H1 (cell line): ENCODE data around the gene PRRT2. TPM values are rescaled to one million over a fixed set of nuclear protein-coding genes. Genes with fewer than 3 reads are reported as not detected.

Experiments
- CTCF ChIA-PET: fragments of 300-600 bp; sonication (Branson Sonifier 250); formaldehyde crosslinking; loops from one replicate; lab custom pipeline; 2021; ENCODE audit not compliant: partially characterized antibody; lab: Charles Lee
- POLR2A ChIA-PET: fragments of 300-600 bp; sonication (Branson Sonifier 250); formaldehyde crosslinking; loops from one replicate; lab custom pipeline; 2021; ENCODE audit warnings: inconsistent platforms; ENCODE audit not compliant: partially characterized antibody; lab: Charles Lee
- DNase-seq, 2 experiments: peaks; one replicate each; pipeline versions ENCODE4 v3.0.0 to v3.0.0-alpha.2; 2010 to 2022; ENCODE audit warnings: low spot score in 2 of 2, low read depth in 1 of 2, mixed read lengths in 1 of 2
- FAIRE-seq: peaks from 2 replicates; lab custom pipeline; 2011; peaks lifted over from hg19 to GRCh38; lab: Jason Lieb, UNC
- H2AFZ ChIP-seq: 2 replicates; pipeline ENCODE4 v1.8.1; 2012; ENCODE audit warnings: low read length, inconsistent platforms
- H2AK5ac ChIP-seq: 2 replicates; pipeline ENCODE4 v1.6.1; 2013; ENCODE audit warnings: low read depth, low read length
- H2BK120ac ChIP-seq: replicated peaks from 2 replicates; pipeline ENCODE3; 2013; ENCODE audit warnings: low read depth, low read length, inconsistent platforms
- H2BK12ac ChIP-seq: 2 replicates; pipeline ENCODE4 v1.6.1; 2013; ENCODE audit warnings: low read depth, low read length
- H2BK15ac ChIP-seq: 2 replicates; pipeline ENCODE4 v1.6.1; 2013; ENCODE audit warnings: low read length
- H2BK20ac ChIP-seq: 2 replicates; pipeline ENCODE4 v1.6.1; 2013; ENCODE audit warnings: low read length
- H2BK5ac ChIP-seq: 2 replicates; pipeline ENCODE4 v1.6.1; 2013; ENCODE audit warnings: low read depth, low read length
- H3K14ac ChIP-seq: 2 replicates; pipeline ENCODE4 v1.6.1; 2013; ENCODE audit warnings: inconsistent platforms; ENCODE audit not compliant: insufficient read length
- H3K18ac ChIP-seq: 2 replicates; pipeline ENCODE4 v1.6.1; 2013; ENCODE audit warnings: low read length; ENCODE audit errors: extremely low read depth
- H3K23ac ChIP-seq: 2 replicates; pipeline ENCODE4 v1.6.1; 2013; ENCODE audit warnings: inconsistent platforms; ENCODE audit not compliant: insufficient read length
- H3K23me2 ChIP-seq: 2 replicates; pipeline ENCODE4 v1.6.1; 2013; ENCODE audit warnings: low read depth, low read length
- H3K27ac ChIP-seq: 2 replicates; pipeline ENCODE4 v1.6.1; 2011; ENCODE audit warnings: low read depth, low read length, inconsistent platforms
- H3K27me3 ChIP-seq, 4 experiments: replicated peaks in 1 of 4; 1 replicate in 1 of 4; 2 replicates in 3 of 4; pipeline versions ENCODE4 v1.6.1 to v1.8.1; 2011 to 2013; ENCODE audit warnings: low read length in 3 of 4, mild to moderate bottlenecking in 3 of 4, inconsistent platforms in 2 of 4, mixed read lengths in 2 of 4, moderate library complexity in 1 of 4; ENCODE audit not compliant: control insufficient read depth in 3 of 4, insufficient read depth in 3 of 4; ENCODE audit errors: extremely low read depth in 1 of 4
- H3K36me3 ChIP-seq, 4 experiments: 2 replicates each; pipeline versions ENCODE4 v1.6.1 to v1.8.1; 2011 to 2013; ENCODE audit warnings: mild to moderate bottlenecking in 4 of 4, low read length in 3 of 4, moderate library complexity in 2 of 4, control low read depth in 1 of 4, inconsistent platforms in 1 of 4; ENCODE audit not compliant: insufficient read depth in 4 of 4, control insufficient read depth in 2 of 4
- H3K4ac ChIP-seq: replicated peaks from 2 replicates; pipeline ENCODE3; 2013; ENCODE audit warnings: low read length, low read depth, mixed read lengths, inconsistent platforms; ENCODE audit not compliant: insufficient read length
- H3K4me1 ChIP-seq, 4 experiments: replicated peaks in 1 of 4; 1 replicate in 1 of 4; 2 replicates in 3 of 4; pipeline versions ENCODE4 v1.6.1 to v1.8.1; 2011 to 2013; ENCODE audit warnings: low read length in 3 of 4, inconsistent platforms in 2 of 4, mixed read lengths in 1 of 4; ENCODE audit not compliant: insufficient read depth in 4 of 4, control insufficient read depth in 3 of 4
- H3K4me2 ChIP-seq, 2 experiments: 2 replicates each; pipeline versions ENCODE4 v1.6.1 to v1.8.1; 2011 to 2013; ENCODE audit warnings: low read depth in 2 of 2, low read length in 2 of 2, control low read depth in 1 of 2, inconsistent platforms in 1 of 2, mild to moderate bottlenecking in 1 of 2; ENCODE audit not compliant: insufficient read depth in 1 of 2
- H3K4me3 ChIP-seq, 4 experiments: fragments of 200-600, 300-600 bp in 1 of 4; sonication (generic), shearing (Covaris generic), sonication (Bioruptor Twin) in 1 of 4; 2 replicates each; pipeline versions ENCODE4 v1.5.1 to v1.8.1; 2011 to 2016; ENCODE audit warnings: low read length in 4 of 4, low read depth in 3 of 4, control low read depth in 2 of 4, inconsistent platforms in 2 of 4, mild to moderate bottlenecking in 2 of 4, mixed read lengths in 1 of 4, moderate library complexity in 1 of 4; ENCODE audit not compliant: insufficient read depth in 2 of 4; ENCODE audit errors: extremely low read depth in 1 of 4
- H3K56ac ChIP-seq: replicated peaks from 2 replicates; pipeline ENCODE3; 2013; ENCODE audit warnings: low read depth, mild to moderate bottlenecking, mixed read lengths, low read length, inconsistent platforms; ENCODE audit not compliant: insufficient read length
- H3K79me1 ChIP-seq: 2 replicates; pipeline ENCODE4 v1.6.1; 2013; ENCODE audit warnings: low read depth, low read length, control low read depth
- H3K79me2 ChIP-seq, 2 experiments: 2 replicates each; pipeline versions ENCODE4 v1.6.1 to v1.8.1; 2012 to 2013; ENCODE audit warnings: low read length in 2 of 2, mild to moderate bottlenecking in 2 of 2, inconsistent platforms in 1 of 2; ENCODE audit not compliant: insufficient read depth in 2 of 2, control insufficient read depth in 1 of 2
- H3K9ac ChIP-seq, 4 experiments: replicated peaks in 1 of 4; 1 replicate in 1 of 4; 2 replicates in 3 of 4; pipeline versions ENCODE4 v1.6.1 to v1.8.1; 2011 to 2013; ENCODE audit warnings: low read depth in 3 of 4, low read length in 3 of 4, control low read depth in 2 of 4, mild to moderate bottlenecking in 2 of 4, moderate library complexity in 2 of 4, inconsistent platforms in 1 of 4; ENCODE audit errors: extremely low read depth in 1 of 4
- H3K9me3 ChIP-seq, 2 experiments: 2 replicates each; pipeline versions ENCODE4 v1.6.1 to v1.8.1; 2012 to 2013; ENCODE audit warnings: mild to moderate bottlenecking in 2 of 2, moderate library complexity in 2 of 2, control low read depth in 1 of 2, inconsistent platforms in 1 of 2, low read depth in 1 of 2, low read length in 1 of 2, mixed read lengths in 1 of 2; ENCODE audit not compliant: insufficient read depth in 2 of 2
- H4K20me1 ChIP-seq, 2 experiments: replicated peaks in 1 of 2; 2 replicates each; pipeline versions ENCODE3 to v1.8.1; 2011 to 2013; ENCODE audit warnings: inconsistent platforms in 2 of 2, low read length in 2 of 2, mild to moderate bottlenecking in 1 of 2; ENCODE audit not compliant: insufficient read depth in 2 of 2, control insufficient read depth in 1 of 2
- H4K5ac ChIP-seq: 2 replicates; pipeline ENCODE4 v1.6.1; 2013; ENCODE audit warnings: low read length, low read depth, mixed read lengths, inconsistent platforms; ENCODE audit not compliant: insufficient read length
- H4K8ac ChIP-seq: 2 replicates; pipeline ENCODE4 v1.8.0; 2013; ENCODE audit warnings: mild to moderate bottlenecking, moderate library complexity, low read length, inconsistent platforms; ENCODE audit not compliant: insufficient read depth; ENCODE audit errors: extremely low read depth
- H4K91ac ChIP-seq: replicated peaks from 2 replicates; pipeline ENCODE3; 2013; ENCODE audit warnings: low read length, mixed read lengths, inconsistent platforms; ENCODE audit not compliant: insufficient read length
- CHD2 ChIP-seq: IDR thresholded peaks from 2 replicates; pipeline ENCODE4 v1.6.1; 2012; ENCODE audit warnings: low read length, improper control_type of control experiment
- CTCF ChIP-seq, 3 experiments: IDR thresholded peaks; 1 replicate in 2 of 3; 2 replicates in 1 of 3; pipeline versions ENCODE4 v1.5.1 to v1.6.1; 2011; ENCODE audit warnings: low read length in 3 of 3, mild to moderate bottlenecking in 3 of 3, inconsistent platforms in 2 of 3, low read depth in 1 of 3, moderate library complexity in 1 of 3; ENCODE audit not compliant: insufficient read depth in 1 of 3; ENCODE audit errors: control extremely low read depth in 1 of 3
- E2F6 ChIP-seq: IDR thresholded peaks from 2 replicates; pipeline ENCODE4 v1.6.1; 2012; ENCODE audit warnings: inconsistent platforms
- HDAC2 ChIP-seq, 2 experiments: fragments of 300-600 bp in 1 of 2; sonication (generic) in 1 of 2; IDR thresholded peaks; 2 replicates each; pipeline ENCODE4 v1.6.1; 2011 to 2012; ENCODE audit warnings: low read depth in 2 of 2, low read length in 2 of 2, mild to moderate bottlenecking in 2 of 2, moderate library complexity in 2 of 2, borderline replicate concordance in 1 of 2, inconsistent platforms in 1 of 2
- JUND ChIP-seq: IDR thresholded peaks from 2 replicates; pipeline ENCODE4 v1.6.1; 2011; ENCODE audit warnings: mild to moderate bottlenecking, improper control_type of control experiment, low read length
- KDM1A ChIP-seq: fragments of 200-600, 300-600 bp; sonication (generic); IDR thresholded peaks from 2 replicates; pipeline ENCODE4 v1.7.1; 2016; ENCODE audit warnings: mild to moderate bottlenecking, low read length, borderline replicate concordance
- PHF8 ChIP-seq: fragments of 200-600 bp; sonication (generic); conservative IDR thresholded peaks from 2 replicates; pipeline ENCODE4 v1.7.1; 2012; ENCODE audit warnings: low read depth, mild to moderate bottlenecking, inconsistent platforms, low read length, moderate library complexity
- POLR2A ChIP-seq, 2 experiments: IDR thresholded peaks; 1 replicate in 1 of 2; 2 replicates in 1 of 2; pipeline ENCODE4 v1.6.1; 2011; ENCODE audit warnings: low read depth in 2 of 2, low read length in 2 of 2, mild to moderate bottlenecking in 2 of 2; ENCODE audit errors: control extremely low read depth in 1 of 2
- TAF1 ChIP-seq: IDR thresholded peaks from 2 replicates; pipeline ENCODE4 v1.6.1; 2011; ENCODE audit warnings: mild to moderate bottlenecking, low read depth, low read length
- TCF12 ChIP-seq: IDR thresholded peaks from 2 replicates; pipeline ENCODE4 v1.6.1; 2011; ENCODE audit warnings: low read depth, mild to moderate bottlenecking, low read length
- YY1 ChIP-seq: IDR thresholded peaks from 2 replicates; pipeline ENCODE4 v1.6.1; 2011; ENCODE audit warnings: low read depth, mild to moderate bottlenecking, low read length
- ZNF274 ChIP-seq: IDR thresholded peaks from 2 replicates; pipeline ENCODE4 v1.7.0; 2012; ENCODE audit warnings: low read length, borderline replicate concordance; ENCODE audit errors: extremely low read depth
- WGBS, 2 experiments: shearing (Covaris generic) in 1 of 2; methylation state at CpG; one replicate each; pipeline versions ENCODE4 v1.1.6 to v1.1.7; 2013 to 2015; ENCODE audit warnings: low lambda C conversion rate in 2 of 2, mixed read lengths in 2 of 2, inconsistent platforms in 1 of 2, low coverage in 1 of 2, missing lambda C conversion rate in 1 of 2; ENCODE audit not compliant: insufficient replicate concordance in 2 of 2, insufficient coverage in 1 of 2, insufficient read length in 1 of 2; ENCODE audit errors: extremely low coverage in 1 of 2, missing lambda C conversion rate in 1 of 2; 5-methylcytosine and 5-hydroxymethylcytosine counted together
- polyA plus RNA-seq, 7 experiments: library from polyadenylated mRNA; depleted of rRNA in 3 of 7; stranded (reverse) in 5 of 7; unstranded in 2 of 7; fragments of >200 nt in 5 of 7; fragments of 200-250 nt in 2 of 7; gene quantifications; 1 replicate in 5 of 7; 2 replicates in 1 of 7; 4 replicates in 1 of 7; pipeline versions ENCODE4 v1.2.1 to v1.2.3, GENCODE V29; 2011 to 2013; ENCODE audit warnings: missing spikeins in 2 of 7, mixed read lengths in 2 of 7
- total RNA-seq: library from RNA; stranded (reverse); fragmentation: NEBNext Ultra II Directional; extraction: Animal tissue kit (Norgen Biotek cat#: 25700); gene quantifications from 2 replicates; pipeline ENCODE4 v1.2.1, GENCODE V29; 2021

Gene PRRT2
- total and polyA plus RNA-seq, 2 of the 8 experiments (the other 6 are each of a cell fraction or from before 2014, with no cell fraction given) = 12.8 to 32.6 TPM

- no peaks in the 10 kb centered on the region for H3K9me3 ChIP-seq
- 83% methylated on average over 3 of the region's 3 CpGs; no CpG with 5 or more reads in 1 of the 2 experiments for WGBS, 2 experiments
- H3K23me2 ChIP-seq = no peaks in the 10 kb centered on the region
- H4K91ac ChIP-seq = no peak overlapping the region
- no peak overlapping the region for H2AK5ac ChIP-seq
- H2BK120ac ChIP-seq = no peak overlapping the region
- H2AFZ ChIP-seq = no peak overlapping the region
- H3K4ac ChIP-seq = no peak overlapping the region
- FAIRE-seq = no peak
- no peak for DNase-seq
- H3K4me1 ChIP-seq = no peaks in the 10 kb centered on the region
- no peak overlapping the region for H4K5ac ChIP-seq
- no peak overlapping the region for H4K8ac ChIP-seq
- no peak overlapping the region for H2BK20ac ChIP-seq
- H3K79me1 ChIP-seq = no peaks in the 10 kb centered on the region
- no peaks in the 10 kb centered on the region for H3K79me2 ChIP-seq
- H3K23ac ChIP-seq = no peak overlapping the region
- H2BK15ac ChIP-seq = no peak overlapping the region
- no peaks in the 10 kb centered on the region for H3K36me3 ChIP-seq
- no peak overlapping the region for H3K27ac ChIP-seq
- H2BK12ac ChIP-seq = no peak overlapping the region
- no peak overlapping the region for H3K4me3 ChIP-seq
- H3K56ac ChIP-seq = no peak overlapping the region
- ChIA-PET POLR2A (interaction anchor here (0.6 to 1.7 kb wide), 7 partner anchors 10 to 57 kb away, joined by 3 to 5 read pairs (median 4); partner anchors contain the start of gene ZG16), CTCF (interaction anchor here (0.8 to 4.8 kb wide), 3 partner anchors 23 to 61 kb away, joined by 3 to 17 read pairs (median 3); partner anchors contain the start of gene KIF22)
- no peak overlapping the region for H3K9ac ChIP-seq
- no peak overlapping the region for H3K18ac ChIP-seq
- H3K4me2 ChIP-seq = no peak overlapping the region
- no peak overlapping the region for H3K14ac ChIP-seq
- no peak overlapping the region for H2BK5ac ChIP-seq
- H4K20me1 ChIP-seq = no peaks in the 10 kb centered on the region
- no peaks in the 10 kb centered on the region for H3K27me3 ChIP-seq
- TF ChIP-seq POLR2A (IDR thresholded peaks at IDR 0.05; ENCODE audit: control extremely low read depth in 1 of 2, low read depth in 2 of 2, low read length in 2 of 2) (no peak), KDM1A (no peak), PHF8 (no peak), TCF12 (no peak), CHD2 (no peak), HDAC2 (IDR thresholded peaks at IDR 0.05; ENCODE audit: borderline replicate concordance in 1 of 2, low read depth in 2 of 2, low read length in 2 of 2) (no peak), YY1 (no peak), E2F6 (no peak), TAF1 (no peak), ZNF274 (no peak), JUND (no peak), CTCF (IDR thresholded peaks at IDR 0.05; ENCODE audit: control extremely low read depth in 1 of 3, insufficient read depth in 1 of 3, low read depth in 1 of 3, low read length in 3 of 3) (no peak)
Measured at GRCh38 chr16:29767062-29767461, 44.9 kb upstream of the PRRT2 start.
